Measurements from ENCODE around the gene LRCH1. TPM values are rescaled to one million over a fixed set of nuclear protein-coding genes. Genes with fewer than 3 reads are reported as not detected.

Gene LRCH1
- total RNA-seq, 1 experiment from 2014 or later: 8.7 TPM

- DNase-seq (ENCODE audit: low read depth, low spot score): no peak
- in situ Hi-C loops (cut with HindIII; ENCODE audit: low pct_unique_long_range_greater_than_20kb, low sequenced_read_pairs): no loop called here
Observed at GRCh38 chr13:46554951-46555350, 2.0 kb downstream of the LRCH1 start.

- in situ Hi-C loops (cut with HindIII; ENCODE audit: low pct_unique_long_range_greater_than_20kb, low sequenced_read_pairs): no loop called here
- DNase-seq (ENCODE audit: low read depth, low spot score): no peak
Observed at GRCh38 chr13:46555722-46556417, 2.9 kb downstream of the LRCH1 start.

- in situ Hi-C loops (cut with HindIII; ENCODE audit: low pct_unique_long_range_greater_than_20kb, low sequenced_read_pairs): no loop called here
Observed at GRCh38 chr13:46556418-46556779, 3.4 kb downstream of the LRCH1 start.

DNA sequence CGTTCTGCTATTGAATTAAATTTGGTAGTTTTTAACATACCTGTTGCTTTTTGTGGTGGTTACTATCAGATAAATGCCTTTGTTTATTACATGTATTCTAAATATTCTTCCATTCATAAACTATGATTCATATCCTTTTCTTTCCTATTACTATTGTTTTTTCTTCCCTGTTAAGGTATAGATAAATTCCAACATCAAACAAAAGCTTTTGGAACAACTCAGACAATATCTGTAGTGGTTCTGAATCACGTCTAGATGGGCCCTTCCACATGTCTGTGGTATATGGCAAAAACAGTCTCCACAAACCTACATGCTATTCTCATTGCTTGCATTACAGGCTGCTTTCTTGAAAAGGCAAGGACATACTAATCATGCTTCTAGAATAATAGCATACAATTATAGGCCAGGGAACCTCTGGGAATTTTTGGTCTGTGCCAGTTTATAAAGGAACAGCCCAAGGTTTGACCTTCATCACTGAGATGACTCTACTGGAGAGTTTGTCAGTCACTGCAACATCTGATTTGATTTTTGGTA lies 6.4 kb downstream of the LRCH1 start:
- in situ Hi-C loops (cut with HindIII; ENCODE audit: low pct_unique_long_range_greater_than_20kb, low sequenced_read_pairs): no loop called here
- no peak for DNase-seq (ENCODE audit: low read depth, low spot score)

More at GRCh38 chr13:46556418-46556779, 3.4 kb downstream of the LRCH1 start:
- no peak for DNase-seq (ENCODE audit: low read depth, low spot score)

GRCh38 chr13:46560778-46561177 lies 7.8 kb downstream of the LRCH1 start:
- DNase-seq (ENCODE audit: low read depth, low spot score): no peak
- in situ Hi-C loops (cut with HindIII; ENCODE audit: low pct_unique_long_range_greater_than_20kb, low sequenced_read_pairs): no loop called here

GRCh38 chr13:46561286-46561685 lies 8.3 kb downstream of the LRCH1 start:
- no peak for DNase-seq (ENCODE audit: low read depth, low spot score)
- in situ Hi-C loops (cut with HindIII; ENCODE audit: low pct_unique_long_range_greater_than_20kb, low sequenced_read_pairs): no loop called here

DNA sequence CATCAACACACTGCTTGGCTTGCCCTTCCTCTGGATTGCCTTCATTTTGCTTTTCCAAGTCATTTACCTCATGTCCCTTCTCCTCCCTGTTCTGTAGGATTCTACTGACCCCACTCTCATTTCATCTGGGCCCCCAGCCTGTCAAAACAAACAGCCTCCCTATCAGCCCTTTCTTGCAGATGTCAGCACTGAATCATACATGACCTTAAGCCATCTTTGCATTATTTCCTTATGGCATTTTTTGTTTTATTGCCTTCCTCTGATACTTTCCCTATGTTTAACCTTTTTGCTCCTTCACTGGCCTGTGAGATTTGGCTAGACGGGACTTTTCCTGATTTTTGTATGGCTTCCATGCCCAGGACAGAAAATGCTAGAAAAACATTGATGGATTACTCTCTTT lies 8.7 kb downstream of the LRCH1 start:
- in situ Hi-C loops (cut with HindIII; ENCODE audit: low pct_unique_long_range_greater_than_20kb, low sequenced_read_pairs): no loop called here
- DNase-seq (ENCODE audit: low read depth, low spot score): no peak

DNA sequence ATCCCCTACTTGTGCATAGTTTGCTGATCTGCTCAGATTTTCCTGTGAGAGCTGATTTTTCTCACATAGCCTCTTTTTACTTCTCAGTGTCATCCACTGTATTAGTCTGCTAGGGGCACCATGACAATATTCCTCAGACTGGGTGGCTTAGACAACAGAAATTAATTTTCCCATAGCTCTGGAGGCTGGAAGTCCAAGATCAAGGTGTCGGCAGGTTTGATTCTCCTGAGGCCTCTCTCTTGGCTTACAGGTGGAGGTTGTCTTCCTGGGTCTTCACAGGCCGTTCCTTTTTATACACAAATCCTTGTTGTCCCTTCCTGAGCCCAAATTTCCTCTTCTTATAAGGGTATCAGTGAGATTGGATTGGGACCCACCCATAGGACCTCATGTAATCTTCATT lies 9.2 kb downstream of the LRCH1 start:
- in situ Hi-C loops (cut with HindIII; ENCODE audit: low pct_unique_long_range_greater_than_20kb, low sequenced_read_pairs): no loop called here
- DNase-seq (ENCODE audit: low read depth, low spot score): no peak

DNA sequence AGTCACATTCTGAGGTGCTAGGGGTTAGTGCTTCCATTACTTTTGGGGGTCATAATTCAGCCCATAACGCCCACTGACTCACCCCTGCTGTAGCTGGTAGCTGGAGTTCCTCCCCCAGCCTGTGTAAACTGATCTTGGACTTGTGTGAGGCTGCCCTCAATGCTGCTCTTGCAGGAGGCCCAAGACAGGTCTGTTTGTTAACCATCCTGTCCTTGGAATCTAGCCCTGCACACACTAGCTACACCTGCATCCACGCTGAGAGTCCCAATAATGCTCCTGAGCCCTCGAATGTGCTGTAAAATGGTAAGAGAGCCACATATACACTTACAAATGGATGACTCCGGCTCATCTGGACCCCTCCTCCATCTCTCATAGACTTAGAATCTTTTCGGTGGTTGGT lies 9.6 kb downstream of the LRCH1 start:
- no peak for DNase-seq (ENCODE audit: low read depth, low spot score)
- in situ Hi-C loops (cut with HindIII; ENCODE audit: low pct_unique_long_range_greater_than_20kb, low sequenced_read_pairs): no loop called here

DNA sequence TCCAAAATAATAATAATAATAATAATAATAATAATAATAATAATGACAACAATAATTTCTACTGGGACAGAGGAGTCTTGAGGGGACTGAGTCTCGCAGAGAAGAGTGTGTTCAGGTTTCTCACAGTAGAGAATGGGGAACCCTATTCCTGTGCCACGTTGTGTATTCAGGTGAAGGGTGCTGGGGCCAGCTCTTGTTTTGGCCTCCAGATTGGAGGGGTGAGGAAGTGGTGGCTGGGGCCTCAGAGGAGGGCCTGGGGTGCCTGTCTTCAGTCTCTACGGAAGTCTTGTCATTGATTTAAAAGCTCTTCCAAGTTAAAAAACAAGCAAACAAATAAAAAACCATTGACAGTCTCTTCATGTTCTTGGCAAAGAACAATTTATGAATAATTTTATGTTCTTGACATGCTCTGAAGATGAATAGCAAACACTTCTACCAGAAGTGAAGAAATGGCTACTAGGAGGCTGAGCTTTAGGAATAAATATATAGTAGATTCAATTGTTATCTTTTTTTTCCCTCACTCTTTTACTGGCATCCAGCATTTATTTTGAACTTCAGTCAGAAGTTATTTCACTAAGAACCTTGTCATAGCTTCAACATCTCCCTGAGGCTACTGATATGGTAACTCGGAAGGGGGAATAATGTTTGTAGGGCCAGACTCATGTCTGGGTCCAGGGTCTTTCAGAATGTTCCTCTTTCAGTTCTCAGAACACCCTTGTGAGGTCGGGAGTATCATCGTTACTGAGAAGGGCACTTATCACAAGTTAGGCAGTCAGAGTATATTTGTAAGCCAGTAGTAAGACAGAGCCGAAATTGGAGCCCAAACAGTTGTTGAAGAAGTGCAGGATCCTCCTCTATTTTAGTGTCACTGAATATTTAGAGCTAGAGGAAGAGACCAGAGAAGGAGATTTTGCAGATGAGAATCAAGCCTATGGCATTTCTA lies 13.1 kb downstream of the LRCH1 start:
- in situ Hi-C loops (cut with HindIII; ENCODE audit: low pct_unique_long_range_greater_than_20kb, low sequenced_read_pairs): no loop called here
- no peak for DNase-seq (ENCODE audit: low read depth, low spot score)

DNA sequence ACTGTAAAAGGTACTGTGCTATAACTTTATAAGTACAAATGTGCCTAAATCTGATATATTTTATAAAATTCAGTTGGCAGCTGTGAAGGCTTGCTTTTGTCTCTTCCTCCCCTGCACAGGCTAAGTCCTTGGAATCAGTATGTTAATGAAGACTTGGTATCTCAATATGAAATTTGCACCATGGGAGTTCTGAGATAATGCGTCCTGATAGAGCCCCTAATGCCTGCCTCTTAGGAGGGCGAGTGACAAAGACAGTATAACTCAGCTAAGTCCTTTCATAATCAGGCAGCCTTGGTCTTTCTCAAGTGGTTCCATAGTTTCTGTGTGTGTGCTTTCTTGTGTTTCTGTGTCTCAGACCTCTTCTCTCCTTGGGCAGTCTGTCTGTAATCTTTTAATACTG lies 14.7 kb downstream of the LRCH1 start:
- in situ Hi-C loops (cut with HindIII; ENCODE audit: low pct_unique_long_range_greater_than_20kb, low sequenced_read_pairs): no loop called here
- DNase-seq (ENCODE audit: low read depth, low spot score): no peak

DNA sequence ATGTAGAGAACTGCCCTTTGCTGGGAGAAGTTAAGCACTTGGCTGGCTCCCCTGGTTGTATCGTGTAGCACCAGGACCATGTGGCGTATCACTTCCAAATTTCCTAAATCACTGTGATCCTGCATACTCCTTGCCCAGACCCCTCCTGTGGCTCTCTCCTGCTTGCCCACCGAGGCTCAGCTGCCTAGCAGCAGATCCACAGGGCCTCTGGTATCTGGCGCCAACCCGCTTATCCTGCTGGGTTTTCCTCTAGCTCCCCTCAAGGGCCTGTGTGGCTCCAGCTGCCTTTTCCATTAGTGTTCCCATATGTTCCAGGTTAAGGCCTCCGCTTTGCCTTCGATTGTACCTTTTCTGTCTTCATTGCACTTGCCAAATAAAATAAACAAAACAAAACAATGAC lies 16.5 kb downstream of the LRCH1 start:
- no peak for DNase-seq (ENCODE audit: low read depth, low spot score)
- in situ Hi-C loops (cut with HindIII; ENCODE audit: low pct_unique_long_range_greater_than_20kb, low sequenced_read_pairs): no loop called here

DNA sequence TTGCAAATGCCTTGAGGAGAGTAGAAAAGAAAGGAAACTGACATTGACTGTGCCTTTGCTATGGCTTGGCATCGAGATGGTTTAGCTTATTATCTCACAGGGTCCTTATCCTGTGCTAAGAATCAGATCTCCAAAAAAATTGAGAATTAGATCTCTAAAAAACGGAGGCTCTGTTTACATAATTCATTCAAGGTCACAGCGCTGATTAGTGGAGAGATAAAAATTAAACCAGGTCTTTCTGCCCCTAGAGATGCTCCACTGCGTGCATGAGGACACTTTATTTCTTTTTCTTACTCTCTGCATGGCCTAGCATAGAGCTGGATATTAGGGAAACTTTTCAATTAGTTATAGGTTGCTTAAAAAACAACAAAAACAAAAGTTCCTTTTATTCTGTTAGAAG lies 17.3 kb downstream of the LRCH1 start:
- in situ Hi-C loops (cut with HindIII; ENCODE audit: low pct_unique_long_range_greater_than_20kb, low sequenced_read_pairs): no loop called here
- DNase-seq (ENCODE audit: low read depth, low spot score): no peak

DNA sequence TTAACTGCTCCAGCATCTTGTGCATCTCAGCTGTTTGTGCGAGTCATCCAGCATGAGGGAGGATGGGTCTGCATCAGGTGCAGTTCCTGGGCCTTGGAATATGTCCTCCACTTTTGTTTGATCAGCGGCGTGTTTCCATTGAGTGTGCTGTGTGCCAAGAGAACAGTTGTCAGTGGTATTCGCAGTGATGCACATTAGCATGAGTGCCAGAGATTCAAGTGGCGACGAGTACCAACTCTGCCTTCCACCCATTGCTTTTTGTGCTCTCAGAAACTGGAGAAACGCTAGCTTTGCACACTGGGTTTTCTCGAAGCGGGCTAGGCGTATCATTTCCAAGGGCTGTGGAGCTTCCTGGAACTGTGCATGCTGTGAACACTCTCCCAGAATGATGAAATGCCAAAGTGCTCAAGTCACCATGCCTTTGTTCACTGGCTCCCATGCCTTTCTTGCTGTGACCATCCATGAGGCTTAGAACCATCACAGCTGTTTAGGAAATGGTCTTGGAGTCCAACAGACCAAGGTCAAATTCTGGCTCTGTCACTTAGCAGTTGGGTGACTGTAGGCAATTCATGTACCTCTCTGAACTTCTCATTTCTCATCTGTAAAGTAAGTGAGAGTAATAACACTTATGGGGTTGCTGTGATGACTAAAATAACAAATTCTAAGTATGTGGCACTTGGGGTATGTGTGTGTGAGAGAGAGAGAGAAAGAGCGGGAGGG lies 18.4 kb downstream of the LRCH1 start:
- no peak for DNase-seq (ENCODE audit: low read depth, low spot score)
- in situ Hi-C loops (cut with HindIII; ENCODE audit: low pct_unique_long_range_greater_than_20kb, low sequenced_read_pairs): no loop called here

DNA sequence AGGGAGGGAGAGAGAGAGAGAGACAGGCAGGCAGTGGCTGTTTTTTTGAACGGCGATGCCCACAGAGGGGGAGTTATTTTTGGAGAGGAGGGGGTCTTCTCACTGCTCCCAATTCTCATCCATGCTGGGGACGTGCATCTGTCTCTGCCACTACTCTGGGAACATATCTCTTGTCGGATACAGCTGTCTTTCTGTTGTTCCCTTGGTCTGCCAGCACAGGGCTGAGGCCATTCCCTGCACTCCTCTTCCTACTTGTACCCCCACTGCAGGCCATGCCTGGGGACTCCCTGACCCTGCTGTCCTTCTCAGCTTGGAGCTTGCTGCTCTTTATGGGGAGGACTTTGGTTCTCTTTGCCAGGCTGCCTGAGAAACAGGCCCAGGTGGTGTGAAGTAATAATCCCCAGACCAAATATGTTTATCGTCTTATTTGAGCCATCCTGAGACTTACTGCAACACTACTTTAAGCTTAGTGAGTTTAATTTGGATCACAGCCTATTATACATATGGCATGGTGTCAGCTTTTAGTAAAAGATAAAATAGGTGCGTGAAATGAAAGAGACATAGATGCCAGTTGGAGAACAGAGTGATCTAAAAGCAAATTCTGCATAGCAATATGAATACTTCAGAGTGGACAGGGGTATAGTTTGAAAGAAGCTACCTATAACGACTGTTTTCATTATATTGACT lies 19.1 kb downstream of the LRCH1 start:
- in situ Hi-C loops (cut with HindIII; ENCODE audit: low pct_unique_long_range_greater_than_20kb, low sequenced_read_pairs): no loop called here
- no peak for DNase-seq (ENCODE audit: low read depth, low spot score)

GRCh38 chr13:46572752-46573431 lies 19.9 kb downstream of the LRCH1 start:
- DNase-seq (ENCODE audit: low read depth, low spot score): no peak
- in situ Hi-C loops (cut with HindIII; ENCODE audit: low pct_unique_long_range_greater_than_20kb, low sequenced_read_pairs): no loop called here

GRCh38 chr13:46575301-46575771 lies 22.4 kb downstream of the LRCH1 start:
- in situ Hi-C loops (cut with HindIII; ENCODE audit: low pct_unique_long_range_greater_than_20kb, low sequenced_read_pairs): no loop called here
- peak; percentile 67 for DNase-seq (ENCODE audit: low read depth, low spot score)

Data from SK-MEL-5 (cell line).